ENCODE results near the gene ARMH3.

The ARMH3 gene

GRCh38 chr10:101828766-101829551 is 227.0 kb downstream of the ARMH3 start:
- no peak for DNase-seq

GRCh38 chr10:101827919-101828600 is 227.9 kb downstream of the ARMH3 start:
- no peak for DNase-seq

DNA sequence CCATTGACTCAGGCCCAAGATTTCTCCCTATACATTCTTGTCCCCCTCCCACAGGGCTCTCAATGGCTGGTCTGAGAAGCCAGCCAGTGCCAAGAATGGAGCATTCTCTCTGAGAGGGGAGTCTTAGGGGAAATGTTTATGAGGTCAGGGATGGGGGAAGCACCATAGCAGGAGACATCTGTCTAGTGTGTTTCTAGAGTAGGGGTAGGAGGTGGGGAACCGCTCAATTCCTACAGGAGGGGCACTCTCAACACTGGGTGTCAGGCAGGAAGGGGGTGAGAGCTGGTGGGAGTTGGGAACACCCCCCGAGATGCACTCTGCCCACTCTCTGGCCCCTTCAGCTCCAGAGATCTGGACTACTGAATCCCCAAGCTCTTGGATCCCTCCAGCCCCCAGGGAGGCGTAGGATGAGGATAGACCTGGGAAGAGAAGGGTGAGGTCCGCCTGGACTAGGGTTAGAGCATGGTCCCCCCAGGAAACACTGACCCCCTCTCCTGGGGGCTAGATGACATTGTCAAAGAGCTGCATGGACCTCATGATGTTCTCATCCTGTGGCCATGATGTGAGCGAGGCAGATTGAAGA is 229.0 kb downstream of the ARMH3 start:
- DNase-seq: no peak

DNA sequence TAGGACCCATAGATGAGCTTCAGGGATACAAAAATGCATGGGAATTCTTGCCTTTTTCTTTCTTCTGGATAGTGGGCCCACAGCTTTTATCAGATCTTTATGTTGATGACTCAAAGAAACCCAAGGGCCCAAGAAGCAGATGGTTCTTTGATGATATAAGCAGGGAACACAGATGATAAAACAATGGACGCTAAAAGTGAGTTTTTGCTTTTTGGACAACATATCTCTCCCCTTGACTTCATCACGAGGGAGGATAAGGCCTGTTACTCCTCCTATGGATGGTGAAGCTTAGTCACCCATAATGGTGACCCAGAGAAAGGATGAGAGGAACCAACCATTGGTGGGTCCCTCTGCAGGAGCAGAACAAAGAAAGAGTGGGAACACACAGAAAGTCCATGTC is 231.2 kb downstream of the ARMH3 start:
- no peak for DNase-seq

DNA sequence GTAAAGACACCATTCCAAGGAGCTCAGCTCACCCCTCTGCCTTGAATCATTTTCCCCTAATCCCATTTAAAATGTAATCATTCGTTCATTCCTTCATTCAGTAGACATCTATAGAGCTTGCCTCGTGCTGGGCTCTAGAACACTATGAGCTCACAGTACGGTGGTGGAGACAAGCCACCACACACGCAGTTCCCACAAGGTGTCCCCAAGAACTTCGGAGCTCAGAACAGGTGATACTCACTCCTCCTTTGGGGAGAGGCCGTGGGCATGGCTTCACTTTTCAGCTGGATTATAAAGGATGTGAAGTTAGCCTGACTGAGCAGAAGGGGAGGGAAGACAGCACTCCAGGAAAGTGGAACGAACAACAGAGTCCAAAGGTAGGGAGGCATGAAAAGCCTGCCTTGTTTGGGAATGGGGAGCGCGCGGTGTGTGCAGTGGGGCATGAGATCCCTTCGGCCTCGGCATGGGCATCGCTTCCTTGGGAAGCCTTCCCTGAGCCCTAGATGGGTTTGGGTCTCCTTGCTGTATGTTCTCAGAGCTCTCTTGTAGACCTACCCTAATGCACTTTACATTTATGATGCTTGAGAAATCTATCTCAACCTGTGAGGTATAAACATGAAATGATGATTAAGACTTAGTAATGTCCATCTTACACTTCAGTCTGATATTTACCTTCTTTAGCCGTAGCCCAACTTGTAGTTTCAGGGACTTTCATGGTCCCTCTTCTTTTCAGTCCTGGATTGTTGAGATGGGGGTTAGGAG is 236.9 kb downstream of the ARMH3 start:
- peak; percentile 30 to 31 for DNase-seq

DNA sequence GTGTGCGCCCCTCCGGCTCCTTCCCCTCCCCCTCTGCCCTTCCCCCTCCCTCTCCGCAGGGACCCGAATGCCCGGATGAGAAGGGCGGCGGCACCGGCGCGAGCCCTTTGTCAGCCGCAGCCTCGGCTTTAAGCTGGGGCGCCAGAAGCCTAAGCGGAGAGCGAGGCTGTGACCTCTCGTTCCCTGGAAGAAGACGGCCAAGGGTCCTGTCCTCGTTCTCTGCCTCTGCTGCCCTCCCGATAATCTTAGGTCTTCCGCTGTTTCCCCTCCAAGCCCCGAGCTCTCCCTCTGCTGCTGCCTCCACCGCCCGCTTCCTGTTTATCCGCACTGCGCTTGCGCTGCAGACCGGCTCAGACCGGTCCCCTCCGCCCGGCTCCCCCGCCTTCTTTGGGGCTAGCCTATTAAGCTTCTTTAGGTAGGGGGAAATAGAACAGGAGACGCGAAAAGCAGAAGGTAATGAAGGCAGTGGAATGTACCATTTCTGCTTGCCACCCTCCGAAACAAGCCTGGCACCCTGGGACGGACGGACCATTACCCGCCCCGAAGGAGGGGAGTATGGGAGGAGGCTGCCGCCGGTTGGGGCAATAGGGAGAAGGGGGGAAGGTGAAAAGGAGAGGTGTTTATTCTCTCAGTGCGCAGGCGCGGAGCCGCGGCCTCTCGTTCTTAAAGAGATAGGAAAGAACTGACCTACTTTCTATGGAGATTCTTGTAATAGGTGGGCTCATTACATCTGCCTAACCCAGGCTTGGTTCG is 237.7 kb downstream of the ARMH3 start, which contains the start of gene OGA:
TSS of gene OGA (minus strand) at position 326 of the 753 bp plus-strand sequence. CDS start 422 bp downstream, outside the sequence.
- DNase-seq: peak; percentile 95 to 97

- DNase-seq: no peak
These were observed 238.4 kb downstream of the ARMH3 start for GRCh38 chr10:101817337-101818118.

- no peak for DNase-seq
These were observed 239.0 kb downstream of the ARMH3 start for GRCh38 chr10:101816913-101817336.

DNA sequence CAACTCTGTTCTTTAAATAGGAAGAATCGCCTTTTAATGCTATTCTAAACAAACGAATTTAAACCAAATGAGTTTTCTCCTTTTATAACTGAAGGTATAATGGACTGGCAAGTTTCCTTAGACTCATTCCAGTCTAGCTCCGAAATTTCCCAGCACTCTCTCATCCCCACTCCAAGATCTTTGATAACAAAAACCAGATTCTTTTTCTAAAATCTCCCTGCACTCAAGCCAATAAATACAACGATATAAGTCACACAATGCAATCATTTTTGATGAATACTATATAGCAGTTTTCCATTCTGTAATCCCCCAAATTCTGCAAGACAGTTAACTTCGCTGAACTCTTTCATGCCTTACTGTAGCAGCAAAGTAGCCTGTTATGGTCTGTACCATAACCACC is 239.6 kb downstream of the ARMH3 start:
- no peak for DNase-seq

GRCh38 chr10:101814466-101815071 is 241.4 kb downstream of the ARMH3 start:
- no peak for DNase-seq

DNA sequence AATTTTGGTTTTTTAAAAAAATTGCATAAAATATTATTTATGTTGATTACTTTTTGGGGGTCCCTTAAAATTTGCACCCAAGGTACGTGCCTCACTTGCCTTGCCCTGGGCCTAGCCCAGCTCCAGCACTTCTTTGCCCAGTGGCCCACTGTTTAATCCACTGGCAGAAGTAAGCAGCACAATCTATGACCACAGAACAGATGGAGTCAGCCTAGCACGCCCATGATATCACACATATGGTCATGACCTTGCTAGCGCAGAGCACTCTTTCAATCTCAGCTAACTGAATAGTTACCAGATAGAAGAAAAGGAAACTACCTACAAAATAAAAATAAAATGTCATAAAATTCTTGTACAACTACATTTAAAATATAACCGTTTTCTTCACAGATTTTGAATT is 243.4 kb downstream of the ARMH3 start:
- no peak for DNase-seq

- DNase-seq: no peak
These were observed 248.8 kb downstream of the ARMH3 start for GRCh38 chr10:101807158-101807557.

- no peak for DNase-seq
These were observed 252.5 kb downstream of the ARMH3 start for GRCh38 chr10:101803511-101803910.

DNA sequence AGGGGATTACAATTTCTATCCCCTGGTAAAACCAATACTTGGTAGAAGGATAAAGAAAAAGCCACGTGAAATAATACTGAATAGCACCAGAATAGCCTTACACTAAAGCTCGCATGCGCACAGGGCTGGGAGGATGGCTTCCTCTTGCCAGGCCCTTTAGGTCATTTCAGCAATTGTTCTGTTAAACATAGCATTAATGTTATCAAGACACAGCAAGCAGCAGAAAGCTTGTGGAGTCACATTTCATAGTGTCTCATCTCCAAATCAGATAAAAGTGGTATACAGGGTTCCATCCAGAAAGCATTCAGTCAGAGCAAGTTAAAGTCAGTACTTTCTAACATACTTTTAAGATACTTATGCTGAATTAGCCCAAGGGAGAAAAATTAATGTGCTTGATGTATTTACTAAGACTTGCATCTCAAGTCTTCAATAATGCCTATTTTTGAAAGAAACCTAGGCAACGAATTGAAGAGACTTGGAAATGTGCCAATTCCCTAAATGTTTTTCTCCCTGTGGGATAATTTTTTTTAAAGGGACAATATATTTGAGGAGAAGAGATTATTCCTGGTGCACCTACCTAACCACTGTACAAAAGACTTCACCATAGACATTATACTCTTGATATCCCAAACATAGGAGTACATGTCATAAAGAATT is 258.4 kb downstream of the ARMH3 start:
- DNase-seq: no peak

Data from activated CD4-positive, alpha-beta T cell treated with anti-CD3 and anti-CD28 coated beads, Interleukin-2, amount 50 U/mL, for 4 hours (primary cell).